HG02588 (cell line): ENCODE measurements around the gene ISOC2.
"Not testable (repeated sequence)": the region's sequence is repeated elsewhere in the genome, so short reads cannot be mapped to it uniquely, and the experiment has no call there.

Experiments used
- ATAC-seq: cut with Tn5 transposase; IDR thresholded peaks from one replicate; pipeline ENCODE4 v1.9.1; 2021; ENCODE audit warnings: mild to moderate bottlenecking, moderate library complexity; ENCODE audit not compliant: unreplicated experiment

Gene ISOC2, protein sequence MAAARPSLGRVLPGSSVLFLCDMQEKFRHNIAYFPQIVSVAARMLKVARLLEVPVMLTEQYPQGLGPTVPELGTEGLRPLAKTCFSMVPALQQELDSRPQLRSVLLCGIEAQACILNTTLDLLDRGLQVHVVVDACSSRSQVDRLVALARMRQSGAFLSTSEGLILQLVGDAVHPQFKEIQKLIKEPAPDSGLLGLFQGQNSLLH

DNA sequence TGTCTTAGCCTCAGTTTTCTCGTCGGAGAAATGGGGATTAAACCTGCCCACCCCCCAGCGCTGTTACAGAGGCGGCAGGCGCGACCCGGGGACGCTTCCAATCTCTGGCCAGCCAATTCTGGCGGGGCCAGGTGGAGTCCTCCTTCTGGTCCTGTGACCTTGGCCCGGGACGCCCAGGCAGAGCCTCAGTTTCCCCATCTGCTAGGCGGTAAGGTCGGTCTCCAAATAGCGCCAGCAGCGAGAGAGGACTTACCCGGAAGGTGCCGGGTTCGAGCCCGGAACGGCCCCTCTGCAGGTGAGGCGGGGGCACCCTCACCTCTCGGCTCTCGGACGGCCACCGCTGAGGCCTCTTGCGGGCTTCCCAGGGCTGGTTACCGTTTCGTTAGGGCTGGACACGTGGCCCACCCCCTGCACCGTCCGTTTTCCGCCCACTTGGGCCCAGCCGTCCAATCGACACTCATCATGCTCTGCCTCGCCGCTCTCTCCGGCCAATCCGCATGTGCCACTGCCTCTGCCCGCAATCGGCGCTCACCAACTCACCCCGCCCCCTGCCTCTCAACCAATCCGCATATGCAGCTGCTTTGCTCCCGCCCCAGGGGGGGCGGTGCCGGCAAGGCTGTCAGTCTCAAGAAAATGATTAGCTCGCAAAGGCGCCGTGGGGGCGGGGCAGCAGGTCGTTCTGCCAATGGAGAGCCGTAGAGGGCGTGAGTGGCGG is at the start of gene ISOC2:
Gene ISOC2, minus strand, starts transcription at position 384 of the 715 bp plus-strand sequence. CDS start 5,156 bp downstream, outside the sequence.
- peak; percentile 92 for ATAC-seq

DNA sequence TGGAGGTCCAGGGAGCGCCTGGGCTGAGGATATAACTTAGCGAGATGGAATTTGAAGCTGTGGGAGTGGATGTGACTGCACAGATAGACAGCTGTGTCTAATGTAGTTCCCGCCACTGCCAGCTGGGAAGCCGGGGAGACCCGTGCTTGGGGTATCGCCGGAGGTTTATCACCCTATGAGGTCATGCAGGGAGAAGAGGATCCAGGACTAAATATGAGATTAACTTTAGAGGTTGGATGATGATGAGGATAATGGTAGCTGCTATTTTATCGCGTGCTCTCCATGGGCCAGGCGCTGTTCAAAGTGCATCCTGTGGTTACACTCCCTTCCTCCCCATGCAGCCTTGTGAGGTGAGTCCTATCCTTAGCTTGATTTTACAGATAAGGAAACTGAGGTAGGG is 46.7 kb upstream of the ISOC2 start:
- ATAC-seq = no peak

DNA sequence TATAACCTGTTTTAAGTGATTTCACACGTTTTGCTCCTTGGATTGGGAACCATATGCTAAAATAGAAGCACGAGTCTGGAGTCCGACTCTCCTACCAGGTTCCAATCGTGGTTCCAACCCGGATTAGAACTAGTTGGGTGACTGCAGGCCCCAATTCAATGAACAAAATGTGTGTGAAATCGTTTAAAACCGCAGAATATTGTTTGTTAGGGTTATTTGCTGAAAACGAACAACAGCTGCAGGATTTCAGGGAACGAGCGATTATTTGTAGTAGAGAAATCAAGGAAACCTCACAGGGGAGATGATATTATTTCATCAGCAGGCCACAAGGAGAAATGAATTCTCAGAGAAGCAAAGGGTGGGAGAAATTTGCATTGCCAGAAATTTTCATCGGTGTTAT is 43.5 kb upstream of the ISOC2 start:
- no peak for ATAC-seq

DNA sequence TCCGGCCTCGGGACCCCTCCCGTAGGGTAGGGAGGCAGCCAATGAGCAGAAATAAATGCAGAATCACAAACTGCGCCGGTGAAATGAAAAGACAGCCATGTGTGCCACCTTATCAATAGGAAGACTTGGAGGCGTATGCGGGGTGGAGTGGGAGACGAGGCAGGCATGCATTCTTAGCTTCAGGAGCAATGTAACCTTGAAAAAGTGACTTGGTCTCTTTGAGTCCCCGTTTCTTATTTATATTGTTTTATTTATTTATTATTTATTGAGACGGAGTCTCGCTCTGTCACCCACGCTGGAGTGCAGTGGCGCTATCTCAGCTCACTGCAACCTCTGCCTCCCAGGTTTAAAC is 42.8 kb upstream of the ISOC2 start:
- no peak for ATAC-seq

DNA sequence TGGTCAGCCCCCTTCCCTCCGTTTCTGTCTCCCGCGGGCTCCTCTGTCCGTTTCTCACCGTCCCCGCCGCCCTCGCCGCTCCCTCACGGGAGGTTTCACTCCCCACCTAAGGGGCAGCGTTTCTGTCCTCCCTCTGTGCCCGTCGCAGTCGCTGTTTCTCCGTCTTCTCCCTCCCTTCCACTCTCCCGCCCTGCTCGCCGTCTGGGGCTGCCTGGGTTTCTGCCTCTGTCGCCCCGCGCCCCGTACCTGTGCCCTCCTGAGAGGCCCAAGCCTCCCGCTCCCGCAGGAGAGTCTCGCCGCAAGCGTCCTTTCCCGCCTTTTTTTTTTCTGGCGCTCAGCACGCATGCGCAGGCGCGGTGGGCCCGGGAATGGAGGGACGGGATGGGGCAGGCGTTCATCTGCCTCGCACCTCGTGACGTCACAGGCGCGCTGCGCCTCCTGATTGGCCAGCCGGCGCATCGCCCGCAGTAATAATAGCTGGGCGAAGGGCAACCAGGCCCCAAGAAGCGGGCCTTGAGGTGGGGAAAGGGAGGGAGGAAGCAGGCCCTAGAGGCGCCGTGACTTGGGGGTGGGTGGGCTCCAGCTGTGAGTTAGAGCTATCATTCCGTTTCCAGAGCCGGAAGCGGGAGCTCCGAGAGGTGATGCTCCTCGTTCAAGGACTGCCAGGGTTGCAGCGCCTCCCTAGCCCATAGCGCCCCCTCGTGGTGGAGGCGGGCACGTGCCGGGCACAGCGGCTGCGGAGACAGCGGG is 42.2 kb upstream of the ISOC2 start:
- ATAC-seq = peak; percentile 87

DNA sequence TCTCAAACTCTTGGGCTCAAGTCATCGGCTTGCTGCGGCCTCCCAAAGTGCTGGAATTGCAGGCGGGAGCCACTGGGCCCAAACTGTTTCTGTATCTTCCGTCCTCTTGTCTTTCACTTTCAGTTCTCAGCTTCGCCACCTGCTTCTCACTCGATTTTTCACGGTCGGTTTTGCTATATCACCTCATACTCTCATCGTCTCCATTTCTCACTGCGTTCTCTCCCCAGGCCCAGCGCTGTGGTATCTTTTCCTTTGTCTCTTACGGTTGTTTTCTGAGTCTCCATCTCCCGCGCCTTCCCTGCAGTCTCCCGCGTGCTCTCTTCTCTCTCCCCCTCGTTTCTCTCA is 41.7 kb upstream of the ISOC2 start:
- no peak for ATAC-seq

DNA sequence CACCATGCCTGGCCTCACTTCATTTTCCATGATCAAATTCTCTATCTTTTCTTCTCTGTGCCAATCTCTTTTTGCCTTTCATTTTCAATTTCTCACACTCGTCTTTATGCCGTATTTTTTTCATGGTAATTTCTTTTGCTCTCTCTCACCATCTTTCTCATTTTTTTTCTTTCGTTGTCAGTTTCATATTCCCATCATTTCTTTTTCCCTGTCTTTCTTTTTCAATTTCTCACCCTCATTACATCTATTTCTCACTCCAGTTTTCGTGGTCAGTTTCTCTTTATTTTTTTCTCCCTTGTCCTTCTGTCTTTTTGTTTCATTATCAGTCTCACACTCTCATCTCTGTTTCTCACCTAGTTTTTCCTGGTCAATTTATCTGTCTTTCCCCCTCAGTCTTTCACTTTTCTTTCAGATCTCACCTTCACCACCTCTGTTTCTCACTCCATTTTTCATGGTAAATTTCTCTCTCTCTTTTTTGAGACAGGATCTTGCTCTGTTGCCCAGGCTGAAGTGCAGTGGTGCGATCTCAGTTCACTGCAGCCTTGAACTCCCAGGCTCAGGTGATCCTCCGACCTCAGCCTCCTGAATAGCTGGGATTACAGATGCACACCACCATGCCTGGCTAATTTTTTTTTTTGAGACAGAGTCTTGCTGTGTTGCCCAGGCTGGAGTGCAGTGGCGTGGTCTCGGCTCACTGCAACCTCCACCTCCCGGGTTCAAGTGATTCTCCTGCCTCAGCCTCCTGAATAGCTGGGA is 40.9 kb upstream of the ISOC2 start:
- no peak for ATAC-seq

DNA sequence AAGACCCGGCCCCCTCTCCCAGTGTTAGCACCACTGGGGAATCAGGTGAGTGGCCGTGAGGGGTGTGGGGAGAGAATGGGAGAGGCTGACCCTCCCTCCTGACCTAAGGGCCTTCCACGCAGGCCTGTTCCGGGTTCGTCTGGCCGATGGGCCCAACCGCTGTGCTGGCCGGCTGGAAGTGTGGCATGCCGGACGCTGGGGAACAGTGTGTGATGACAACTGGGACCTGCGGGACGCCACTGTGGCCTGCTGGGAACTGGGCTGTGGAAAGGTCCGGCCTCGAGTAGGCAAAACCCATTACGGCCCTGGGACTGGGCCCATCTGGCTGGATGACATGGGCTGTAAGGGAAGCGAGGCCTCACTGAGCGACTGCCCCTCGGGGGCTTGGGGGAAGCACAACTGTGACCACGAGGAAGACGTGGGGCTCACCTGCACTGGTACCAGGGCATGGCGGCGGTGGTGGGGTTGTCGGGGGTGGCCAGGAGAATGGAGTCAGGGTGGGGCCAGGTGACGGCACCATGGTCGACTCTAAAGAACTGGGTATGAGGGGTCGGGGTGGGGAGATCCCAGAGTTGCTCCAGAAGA is 39.0 kb upstream of the ISOC2 start:
- no peak for ATAC-seq

DNA sequence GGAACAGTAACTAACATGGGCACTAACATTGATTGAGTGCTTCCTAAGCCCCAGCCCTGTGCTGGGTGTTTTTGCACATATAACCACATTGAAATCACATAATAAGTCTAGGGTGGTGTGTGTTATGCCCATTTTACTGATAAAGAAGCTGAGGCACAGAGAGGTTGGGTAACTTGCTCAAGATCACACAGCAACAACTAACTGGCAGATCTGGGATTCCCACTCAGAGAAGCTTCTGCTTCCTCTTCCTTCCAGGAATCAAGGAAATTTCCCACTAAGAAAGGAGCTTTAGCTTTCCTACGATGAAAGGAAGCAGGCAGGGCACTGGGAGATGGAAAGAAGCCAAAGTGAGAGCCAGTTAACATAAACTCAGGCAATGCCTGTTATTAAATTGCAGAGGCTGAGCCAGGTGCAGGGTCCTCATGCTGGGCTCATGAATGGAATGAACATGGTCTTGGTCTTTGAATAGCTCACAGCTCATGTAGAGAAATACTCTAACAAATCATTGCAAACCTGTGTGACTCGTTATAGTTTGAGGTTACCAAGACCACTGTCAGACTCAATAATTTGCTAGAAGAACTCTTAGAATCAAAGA is 36.9 kb upstream of the ISOC2 start:
- ATAC-seq = no peak

DNA sequence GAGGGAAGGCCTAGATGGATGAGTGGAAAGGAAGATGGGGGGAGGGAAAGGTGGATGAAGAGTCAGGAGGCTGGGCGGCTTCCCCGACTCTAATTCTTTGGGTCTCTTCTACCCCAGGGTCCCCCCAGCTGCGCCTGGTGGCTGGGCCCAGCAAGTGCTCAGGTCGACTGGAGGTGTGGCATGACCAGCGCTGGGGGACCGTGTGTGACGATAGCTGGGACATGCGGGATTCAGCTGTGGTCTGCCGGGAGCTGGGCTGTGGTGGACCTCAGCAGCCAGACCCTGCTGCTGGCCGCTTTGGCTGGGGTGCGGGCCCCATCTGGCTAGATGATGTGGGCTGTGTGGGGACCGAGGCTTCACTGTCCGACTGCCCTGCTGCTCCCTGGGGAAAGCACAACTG is 36.3 kb upstream of the ISOC2 start:
- ATAC-seq = no peak

DNA sequence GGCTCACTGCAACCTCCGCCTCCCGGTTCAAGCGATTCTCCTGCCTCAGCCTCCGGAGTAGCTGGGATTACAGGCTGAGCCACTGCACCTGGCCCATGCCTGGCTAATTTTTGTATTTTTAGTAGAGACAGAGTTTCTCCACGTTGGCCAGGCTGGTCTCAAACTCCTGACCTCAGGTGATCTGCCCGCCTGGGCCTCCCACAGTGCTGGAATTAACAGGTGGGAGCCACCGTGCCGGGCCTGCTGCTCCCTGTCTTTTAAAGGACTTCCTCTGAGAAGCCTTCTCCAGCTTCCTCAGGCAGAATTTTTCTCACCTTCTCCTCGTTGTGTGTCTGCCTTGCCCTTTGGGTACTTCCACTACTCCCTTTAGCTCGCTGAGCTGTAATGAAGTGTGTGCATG is 35.4 kb upstream of the ISOC2 start:
- ATAC-seq = not testable (repeated sequence)

DNA sequence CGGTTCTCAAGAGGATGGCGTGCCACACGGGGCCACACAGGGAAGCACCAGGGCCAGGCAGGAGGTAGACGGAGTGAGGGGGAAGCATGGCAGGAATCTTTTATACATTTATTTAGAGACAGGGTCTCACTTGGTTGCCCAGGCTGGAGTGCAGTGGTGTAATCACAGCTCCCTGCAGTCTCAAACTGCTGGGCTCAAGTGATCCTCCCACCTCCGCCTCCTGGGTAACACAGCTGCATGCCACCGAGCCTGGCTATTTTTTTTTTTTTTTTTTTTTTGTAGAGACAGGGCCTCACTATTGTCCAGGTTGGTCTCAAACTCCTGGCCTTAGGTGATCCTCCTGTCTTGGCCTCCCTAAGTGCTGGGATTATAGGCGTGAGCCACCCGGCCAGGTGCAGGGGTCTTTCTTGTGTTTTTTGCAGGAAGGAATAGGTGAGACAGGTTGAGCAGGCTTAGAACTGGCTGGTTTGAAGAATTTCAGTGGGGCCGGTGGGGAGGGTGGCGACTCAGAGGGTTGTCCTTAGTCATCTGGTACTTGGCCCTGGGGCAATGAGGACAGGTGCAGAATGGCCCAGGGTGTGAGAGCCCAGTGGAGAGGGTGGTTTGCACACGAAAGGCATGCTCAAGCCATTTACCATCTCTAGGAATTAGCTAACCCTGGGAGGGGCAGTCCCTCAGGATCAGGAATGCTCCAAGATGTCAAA is 34.4 kb upstream of the ISOC2 start:
- no peak for ATAC-seq

DNA sequence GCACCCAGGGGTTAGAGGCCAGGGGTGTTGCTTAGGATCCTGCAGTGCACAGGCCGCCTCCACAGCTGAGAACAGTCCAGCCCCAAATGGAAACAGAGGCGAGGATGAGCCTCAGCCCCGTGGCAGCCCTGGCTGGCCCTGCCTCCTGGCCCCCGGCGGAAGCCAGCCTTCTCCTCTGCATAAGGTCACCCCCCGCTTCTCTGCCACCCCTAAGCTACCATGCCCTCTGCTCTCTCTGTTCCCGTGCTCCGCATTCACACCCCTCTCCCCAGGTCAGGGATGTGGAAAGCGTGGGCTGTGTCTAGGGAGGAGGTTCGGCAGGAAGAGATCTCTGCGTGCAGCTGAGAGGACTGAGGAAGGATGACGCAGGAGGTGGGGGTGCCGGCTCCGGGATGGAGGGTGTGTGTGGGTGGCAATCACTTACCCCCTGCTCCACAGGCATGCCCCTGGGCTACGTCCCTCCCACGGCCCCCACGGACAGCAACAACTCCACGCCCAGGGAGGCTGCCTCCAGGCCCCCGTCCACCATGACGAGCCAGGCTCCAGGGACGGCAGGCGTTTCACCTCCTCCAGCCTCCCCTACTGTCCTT is 32.8 kb upstream of the ISOC2 start:
- ATAC-seq = no peak

DNA sequence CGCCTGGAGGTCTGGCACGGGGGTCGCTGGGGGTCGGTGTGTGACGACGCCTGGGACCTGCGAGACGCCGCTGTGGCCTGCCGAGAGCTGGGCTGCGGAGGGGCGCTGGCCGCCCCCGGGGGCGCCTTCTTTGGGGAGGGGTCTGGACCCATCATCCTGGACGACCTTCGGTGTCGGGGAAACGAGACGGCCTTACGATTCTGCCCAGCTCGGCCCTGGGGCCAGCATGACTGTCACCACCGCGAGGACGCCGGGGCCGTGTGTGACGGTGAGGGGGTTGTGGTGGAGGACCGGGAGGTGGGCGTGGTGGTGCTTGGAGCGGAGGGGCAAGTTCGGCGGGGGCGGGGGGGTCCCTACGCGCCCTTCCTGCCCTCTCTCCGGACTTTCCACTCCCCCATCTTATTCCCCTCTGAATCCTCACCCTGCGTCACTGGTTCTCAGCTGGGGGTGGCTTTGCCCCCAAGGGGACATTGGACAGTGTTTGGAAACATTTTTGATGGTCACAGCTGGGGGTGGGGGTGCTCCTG is 32.3 kb upstream of the ISOC2 start:
- no peak for ATAC-seq

DNA sequence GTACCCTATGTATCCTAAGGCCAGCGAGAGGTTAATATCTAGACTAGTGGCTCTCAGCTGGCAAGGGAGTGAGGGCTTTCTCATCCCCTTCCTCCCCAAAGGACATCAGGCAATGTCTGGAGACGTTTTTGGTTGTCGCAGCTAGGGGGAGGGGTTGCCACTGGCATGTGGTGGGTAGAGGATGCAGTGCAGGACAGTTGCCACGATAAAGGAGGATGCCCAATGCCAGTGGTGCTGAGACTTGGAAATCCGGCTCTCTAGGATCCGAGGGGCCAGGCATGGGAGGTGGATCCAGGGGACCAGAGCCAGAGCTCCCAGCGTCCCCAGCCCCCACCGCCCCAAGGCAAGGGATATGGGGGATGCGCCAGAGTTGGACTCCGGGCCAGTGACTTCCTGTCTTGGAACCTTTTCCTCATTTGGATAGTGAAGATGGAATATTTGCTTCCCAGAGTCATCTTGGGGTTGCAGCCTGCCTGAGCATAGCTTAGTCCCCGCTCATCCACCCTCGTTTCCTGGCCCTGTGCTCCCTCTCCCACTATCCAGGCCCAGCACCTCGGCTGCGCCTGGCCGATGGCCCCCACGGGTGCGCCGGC is 31.7 kb upstream of the ISOC2 start:
- no peak for ATAC-seq

DNA sequence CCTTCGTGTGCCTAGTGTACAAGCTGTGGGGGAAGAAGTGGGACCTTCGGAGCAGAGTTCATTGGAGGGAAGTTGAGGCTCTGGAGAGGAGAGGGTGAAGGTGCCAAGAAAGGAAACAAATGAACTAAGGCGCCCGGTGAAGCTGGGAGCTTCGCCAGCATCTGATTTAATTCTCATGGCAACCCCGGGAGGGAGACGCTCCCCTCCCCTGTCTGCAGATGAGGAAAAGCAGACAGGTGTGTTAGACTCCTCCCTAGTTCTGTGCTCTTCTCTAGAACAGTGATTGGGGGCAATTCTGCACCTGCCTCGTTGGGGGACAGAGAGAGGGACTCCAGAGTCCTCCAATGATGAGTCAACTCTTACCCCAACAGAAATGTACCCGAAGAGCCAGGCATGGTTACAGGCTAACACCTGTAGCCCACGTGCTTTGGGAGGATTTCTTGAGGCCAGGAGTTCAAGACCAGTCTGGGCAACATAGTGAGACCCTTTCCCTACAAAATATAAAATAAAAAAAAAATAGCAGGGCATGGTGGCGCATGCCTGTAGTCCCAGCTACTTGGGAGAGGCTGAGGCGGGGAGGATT is 31.0 kb upstream of the ISOC2 start:
- no peak for ATAC-seq

DNA sequence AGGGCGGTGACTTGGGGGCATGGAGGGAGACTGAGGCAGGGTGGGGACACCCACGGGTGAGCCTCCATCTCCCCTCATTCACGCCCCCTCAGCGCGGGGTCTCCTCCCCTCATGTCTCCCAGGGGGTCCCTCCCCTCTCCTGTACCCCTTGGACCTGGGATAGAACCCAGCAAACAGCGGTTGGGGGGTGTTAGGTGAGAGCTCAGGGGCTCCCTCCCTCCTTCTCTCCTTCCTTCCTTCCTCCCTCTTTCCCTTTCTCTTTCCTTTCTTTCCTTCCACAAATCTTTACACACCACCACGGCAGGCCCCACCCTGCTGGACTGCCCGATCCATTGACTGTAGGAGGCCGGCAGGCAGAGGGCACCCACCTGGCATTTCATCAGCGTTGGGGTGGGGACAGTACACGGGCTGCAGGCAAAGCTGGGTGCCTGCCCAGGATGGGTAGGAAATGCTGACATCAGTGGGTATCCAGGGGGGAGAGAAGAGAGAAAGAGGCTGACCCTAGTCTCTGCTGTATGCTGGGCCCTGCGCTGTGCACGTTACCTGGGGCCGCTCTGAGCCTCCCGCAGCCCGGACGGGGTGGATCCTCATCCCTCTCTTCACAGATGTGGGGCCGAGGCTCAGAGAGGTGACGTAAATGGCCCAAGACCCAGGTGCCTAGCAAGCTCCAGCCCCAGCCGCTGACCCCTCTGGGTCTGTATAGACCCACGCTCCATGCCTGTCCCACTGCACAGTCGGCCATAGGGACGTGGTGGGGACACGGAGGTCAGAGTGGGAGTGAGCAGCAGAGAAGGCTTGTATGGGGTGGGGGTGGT is 30.3 kb upstream of the ISOC2 start:
- ATAC-seq = no peak
